OCI-LY7 (cell line): ENCODE measurements around the gene AS3MT. TPM values are rescaled to one million over a fixed set of nuclear protein-coding genes. Genes with fewer than 3 reads are reported as not detected.

Experiments used
- BruUV-seq: library from RNA; stranded (reverse); fragments of 400-500 nt; replicated peaks from 2 replicates; lab custom pipeline; 2021; lab: Mats Ljungman, UMichigan
- CTCF ChIA-PET: fragments of 300-600 bp; sonication (Branson Sonifier 250); formaldehyde crosslinking; loops from one replicate; lab custom pipeline; 2022; ENCODE audit warnings: antibody characterized with exemption; ENCODE audit not compliant: unreplicated experiment; lab: Charles Lee
- POLR2A ChIA-PET: fragments of 300-600 bp; sonication (Branson Sonifier 250); formaldehyde crosslinking; loops from one replicate; lab custom pipeline; 2022; ENCODE audit warnings: antibody characterized with exemption; lab: Charles Lee
- DNase-seq: peaks from one replicate; pipeline ENCODE4 v3.0.0-alpha.2; 2015; ENCODE audit warnings: low spot score
- H2AFZ ChIP-seq: fragments of 200-600 bp; sonication (generic), shearing (Covaris generic); 2 replicates; pipeline ENCODE4 v1.6.1; 2014; ENCODE audit warnings: mild to moderate bottlenecking, antibody characterized with exemption, low read length, moderate library complexity
- H3K27ac ChIP-seq: fragments of 200-600 bp; sonication (generic); 2 replicates; pipeline ENCODE4 v1.5.1; 2014; ENCODE audit warnings: mixed run types, low read depth, mild to moderate bottlenecking, moderate library complexity, low read length, inconsistent platforms; ENCODE audit not compliant: poor library complexity, severe bottlenecking
- H3K36me3 ChIP-seq: fragments of 200-600 bp; sonication (generic); 2 replicates; pipeline ENCODE4 v1.6.1; 2014; ENCODE audit warnings: mild to moderate bottlenecking, antibody characterized with exemption, low read length, moderate library complexity, mixed read lengths; ENCODE audit not compliant: insufficient read depth
- H3K4me1 ChIP-seq: fragments of 200-600 bp; sonication (generic); 2 replicates; pipeline ENCODE4 v1.5.1; 2014; ENCODE audit warnings: mild to moderate bottlenecking, low read length; ENCODE audit not compliant: insufficient read depth, poor library complexity, severe bottlenecking
- H3K4me2 ChIP-seq: fragments of 200-600 bp; sonication (generic); 2 replicates; pipeline ENCODE4 v1.6.1; 2014; ENCODE audit warnings: mild to moderate bottlenecking, low read length
- H3K4me3 ChIP-seq: fragments of 200-600 bp; sonication (generic); 2 replicates; pipeline ENCODE4 v1.5.1; 2014; ENCODE audit warnings: mild to moderate bottlenecking, low read depth, low read length; ENCODE audit not compliant: poor library complexity, severe bottlenecking
- H3K79me2 ChIP-seq: fragments of 200-600 bp; sonication (generic); 2 replicates; pipeline ENCODE4 v1.6.1; 2016; ENCODE audit warnings: low read depth, mild to moderate bottlenecking, low read length, moderate library complexity, mixed read lengths; ENCODE audit not compliant: insufficient read depth
- H3K9me2 ChIP-seq: fragments of 200-600 bp; sonication (generic); 2 replicates; pipeline ENCODE4 v1.6.1; 2016; ENCODE audit warnings: mild to moderate bottlenecking, low read length, mixed read lengths; ENCODE audit not compliant: insufficient read depth
- H3K9me3 ChIP-seq: fragments of 200-600 bp; sonication (generic); 2 replicates; pipeline ENCODE4 v1.6.1; 2014; ENCODE audit warnings: mild to moderate bottlenecking, mixed run types, low read length, mixed read lengths
- H4K20me1 ChIP-seq: fragments of 200-600 bp; sonication (generic); 2 replicates; pipeline ENCODE4 v1.6.1; 2014; ENCODE audit warnings: mild to moderate bottlenecking, antibody characterized with exemption, low read length, moderate library complexity, mixed read lengths; ENCODE audit not compliant: insufficient read depth
- CTCF ChIP-seq: fragments of 200-600 bp; sonication (generic); conservative IDR thresholded peaks from 2 replicates; pipeline ENCODE4 v1.5.1; 2014; ENCODE audit warnings: mild to moderate bottlenecking, antibody characterized with exemption, low read length, moderate library complexity, mixed read lengths
- EZH2phosphoT487 ChIP-seq: fragments of 200-600 bp; sonication (generic); IDR thresholded peaks from 2 replicates; pipeline ENCODE4 v1.6.1; 2018; ENCODE audit warnings: low read depth, borderline replicate concordance, mild to moderate bottlenecking, mixed run types, antibody characterized with exemption, low read length, moderate library complexity, mixed read lengths
- intact Hi-C: fragments of 100-400 bp; cut with micrococcal nuclease; formaldehyde crosslinking; loops from one replicate; pipeline ENCODE4 v1.10.0; 2022; ENCODE audit not compliant: unreplicated experiment
- total RNA-seq, 2 experiments: library from RNA; depleted of rRNA in 1 of 2; stranded (reverse); fragments of >200 nt in 1 of 2; shearing (Covaris generic) in 1 of 2; gene quantifications; 2 replicates each; pipeline ENCODE4 v1.2.3, GENCODE V29; 2014 to 2022

AS3MT gene
- total RNA-seq, 2 experiments from 2014 or later: not detected

GRCh38 chr10:102931643-102932042 lies 62.4 kb downstream of the AS3MT start:
- no peaks in the 10 kb centered on the region for H3K9me2 ChIP-seq
- H3K4me3 ChIP-seq: no peak overlapping the region
- H2AFZ ChIP-seq: no peak overlapping the region
- no peaks in the 10 kb centered on the region for H3K79me2 ChIP-seq
- CTCF ChIA-PET: no interaction called here
- intact Hi-C loops: loop anchor here (5.0 kb wide), 1 partner anchor 116 kb away; no protein-coding TSS in a partner anchor
- no peak overlapping the region for H3K4me2 ChIP-seq
- H3K27ac ChIP-seq: no peak overlapping the region
- no peak for DNase-seq
- POLR2A ChIA-PET: interaction anchor here (0.7 to 1.0 kb wide), 3 partner anchors 11 to 77 kb away, joined by 3 read pairs; partner anchors contain the start of gene BORCS7
- no peaks in the 10 kb centered on the region for H4K20me1 ChIP-seq
- H3K4me1 ChIP-seq: no peaks in the 10 kb centered on the region
- no peaks in the 10 kb centered on the region for H3K9me3 ChIP-seq
- H3K36me3 ChIP-seq: no peaks in the 10 kb centered on the region
- TF ChIP-seq CTCF (no peak), EZH2phosphoT487 (no peak)
- no TSS peak for BruUV-seq

- H4K20me1 ChIP-seq: no peaks in the 10 kb centered on the region
- no peaks in the 10 kb centered on the region for H3K4me1 ChIP-seq
- no peak overlapping the region for H2AFZ ChIP-seq
- H3K79me2 ChIP-seq: no peaks in the 10 kb centered on the region
- no TSS peak for BruUV-seq
- H3K27ac ChIP-seq: no peak overlapping the region
- no peaks in the 10 kb centered on the region for H3K9me2 ChIP-seq
- ChIA-PET CTCF (no interaction called here), POLR2A (interaction anchor here (0.7 kb wide), 2 partner anchors 11 to 599 kb away, joined by 3 to 7 read pairs; no protein-coding TSS in a partner anchor)
- TF ChIP-seq CTCF: no peak
- TF ChIP-seq EZH2phosphoT487: no peak
- no peak for DNase-seq
- H3K36me3 ChIP-seq: no peaks in the 10 kb centered on the region
- no peak overlapping the region for H3K4me2 ChIP-seq
- H3K4me3 ChIP-seq: no peak overlapping the region
- H3K9me3 ChIP-seq: no peaks in the 10 kb centered on the region
- intact Hi-C loops: no loop called here
Measured at GRCh38 chr10:102935505-102935904, 66.2 kb downstream of the AS3MT start.

- H3K79me2 ChIP-seq: no peaks in the 10 kb centered on the region
- BruUV-seq: no TSS peak
- intact Hi-C loops: no loop called here
- no peak for TF ChIP-seq EZH2phosphoT487
- TF ChIP-seq CTCF: no peak
- no peak overlapping the region for H3K27ac ChIP-seq
- no peaks in the 10 kb centered on the region for H3K36me3 ChIP-seq
- no peaks in the 10 kb centered on the region for H4K20me1 ChIP-seq
- H3K9me3 ChIP-seq: no peaks in the 10 kb centered on the region
- no peak for DNase-seq
- ChIA-PET POLR2A (no interaction called here), CTCF (no interaction called here)
- H3K9me2 ChIP-seq: no peaks in the 10 kb centered on the region
- H3K4me3 ChIP-seq: no peak overlapping the region
- H3K4me1 ChIP-seq: no peaks in the 10 kb centered on the region
- H3K4me2 ChIP-seq: no peak overlapping the region
- H2AFZ ChIP-seq: no peak overlapping the region
Measured at GRCh38 chr10:102935939-102936605, 66.8 kb downstream of the AS3MT start.
